Neuron (in vitro differentiated cells): ENCODE measurements around the gene SPRR2A.
"Not testable (repeated sequence)": the region's sequence is repeated elsewhere in the genome, so short reads cannot be mapped to it uniquely, and the experiment has no call there.

Source experiments
- H2AFZ ChIP-seq: one replicate; pipeline ENCODE4 v1.6.1; 2013; ENCODE audit warnings: low read depth, mild to moderate bottlenecking, inconsistent platforms, low read length, moderate library complexity
- H3K27me3 ChIP-seq: one replicate; pipeline ENCODE4 v1.6.1; 2013; ENCODE audit warnings: low read length; ENCODE audit not compliant: insufficient read depth
- H3K36me3 ChIP-seq: one replicate; pipeline ENCODE4 v1.6.1; 2013; ENCODE audit warnings: low read length; ENCODE audit not compliant: insufficient read depth
- H3K4me1 ChIP-seq: one replicate; pipeline ENCODE4 v1.6.1; 2013; ENCODE audit warnings: low read length; ENCODE audit not compliant: insufficient read depth
- H3K4me3 ChIP-seq: 2 replicates; pipeline ENCODE4 v1.5.1; 2013; ENCODE audit warnings: mild to moderate bottlenecking, low read length, moderate library complexity
- H3K9me3 ChIP-seq: one replicate; pipeline ENCODE4 v1.6.1; 2013; ENCODE audit warnings: low read length

SPRR2A gene

DNA sequence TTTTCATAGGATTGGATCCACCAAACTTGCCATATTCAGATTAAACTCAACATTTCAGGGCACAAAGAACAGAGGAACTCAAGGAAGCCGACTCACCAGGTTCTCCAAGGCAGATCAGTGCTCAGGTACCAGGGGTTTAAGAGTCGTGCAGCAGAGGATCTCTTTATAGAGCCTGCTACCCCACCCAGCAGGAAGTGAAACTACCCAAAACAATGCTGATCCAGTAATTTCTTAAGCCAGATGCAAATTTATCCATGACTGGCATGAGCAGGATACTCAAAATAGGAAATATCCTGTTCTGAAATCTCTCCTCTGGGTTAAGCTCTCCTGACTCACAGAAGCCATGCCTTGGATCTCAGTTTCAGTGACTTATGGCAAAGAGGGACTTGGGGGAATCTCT, at the start of gene SPRR2A:
Gene SPRR2A (minus strand): TSS at position 138 of the 400 bp plus-strand sequence. CDS start 777 bp downstream, outside the sequence.
- H2AFZ ChIP-seq = no peak within 1 kb of the TSS
- H3K27me3 ChIP-seq = no peaks in the 10 kb centered on the region
- no peaks in the 10 kb centered on the region for H3K9me3 ChIP-seq
- no peak within 1 kb of the TSS for H3K4me3 ChIP-seq
- no peaks in the 10 kb centered on the region for H3K4me1 ChIP-seq
- no peaks in the 10 kb centered on the region for H3K36me3 ChIP-seq

DNA sequence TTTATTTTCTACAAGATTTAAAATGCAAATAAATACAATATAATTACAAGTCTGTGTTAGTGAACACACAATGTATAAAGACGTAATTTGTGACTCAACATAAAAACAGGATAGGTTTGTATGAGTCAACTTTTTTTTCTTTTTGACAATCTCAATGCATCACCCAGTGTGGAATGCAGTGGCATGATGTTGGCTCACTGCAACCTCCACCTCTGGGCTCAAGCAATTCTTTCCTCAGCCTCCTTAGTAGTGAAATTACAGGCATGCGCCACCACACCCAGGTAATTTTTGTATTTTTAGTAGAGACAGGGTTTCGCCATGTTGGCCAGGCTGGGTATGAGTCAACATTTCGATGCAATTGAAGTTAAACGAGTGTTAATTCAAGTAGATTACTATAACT, 42.9 kb upstream of the SPRR2A start:
- no peaks in the 10 kb centered on the region for H3K4me1 ChIP-seq
- H2AFZ ChIP-seq = no peak overlapping the region
- H3K36me3 ChIP-seq = no peaks in the 10 kb centered on the region
- no peak overlapping the region for H3K4me3 ChIP-seq
- H3K27me3 ChIP-seq = no peaks in the 10 kb centered on the region
- H3K9me3 ChIP-seq = no peaks in the 10 kb centered on the region

DNA sequence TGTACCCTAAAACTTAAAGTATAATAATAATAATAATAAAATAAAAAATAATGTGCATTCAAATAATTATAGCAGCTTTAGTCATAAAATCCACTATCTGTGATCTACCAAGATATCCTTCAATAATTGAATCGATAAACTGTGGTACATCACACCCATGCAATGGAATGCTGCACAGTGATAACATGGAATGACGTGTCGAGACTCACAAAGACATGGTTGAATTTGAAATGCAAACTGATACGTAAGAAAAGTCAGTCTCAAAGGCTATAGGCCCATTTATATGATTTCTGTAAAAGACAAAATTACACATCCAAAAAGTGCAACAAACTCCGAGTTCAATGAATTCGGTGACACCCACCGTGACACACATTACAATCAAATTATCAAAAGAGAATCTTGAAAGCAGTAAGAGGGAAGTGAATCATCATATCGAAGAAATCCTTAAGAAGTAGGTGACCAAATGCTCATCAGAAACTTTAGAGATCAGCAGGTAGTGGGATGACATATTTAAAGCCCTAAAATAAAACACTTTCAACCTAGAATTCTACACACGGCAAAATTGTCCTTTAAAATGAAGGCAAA, 42.2 kb upstream of the SPRR2A start:
- H3K36me3 ChIP-seq = no peaks in the 10 kb centered on the region
- no peaks in the 10 kb centered on the region for H3K4me1 ChIP-seq
- no peak overlapping the region for H2AFZ ChIP-seq
- no peak overlapping the region for H3K4me3 ChIP-seq
- no peaks in the 10 kb centered on the region for H3K27me3 ChIP-seq
- H3K9me3 ChIP-seq = no peaks in the 10 kb centered on the region

DNA sequence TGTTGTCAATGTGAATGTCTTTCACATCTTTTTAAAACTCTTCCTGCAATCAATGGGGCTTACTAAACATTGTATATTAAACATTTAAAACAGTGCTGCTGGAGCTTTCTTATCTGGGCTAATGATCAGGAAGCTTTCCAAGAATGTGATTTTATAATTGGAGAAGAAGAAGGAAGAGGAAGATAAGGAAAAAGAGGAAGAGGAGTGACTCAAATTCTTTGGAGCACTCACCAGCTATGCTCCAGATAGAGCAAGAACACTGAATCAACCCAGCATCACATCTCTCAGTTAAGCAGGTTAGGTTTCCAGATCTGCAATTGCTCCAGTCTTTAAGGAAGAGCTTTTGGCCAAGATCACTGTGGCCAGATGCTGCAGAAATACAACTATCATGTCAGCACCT, 38.5 kb upstream of the SPRR2A start:
- no peak overlapping the region for H3K4me3 ChIP-seq
- H3K27me3 ChIP-seq = no peaks in the 10 kb centered on the region
- no peaks in the 10 kb centered on the region for H3K36me3 ChIP-seq
- H2AFZ ChIP-seq = no peak overlapping the region
- no peaks in the 10 kb centered on the region for H3K9me3 ChIP-seq
- no peaks in the 10 kb centered on the region for H3K4me1 ChIP-seq

DNA sequence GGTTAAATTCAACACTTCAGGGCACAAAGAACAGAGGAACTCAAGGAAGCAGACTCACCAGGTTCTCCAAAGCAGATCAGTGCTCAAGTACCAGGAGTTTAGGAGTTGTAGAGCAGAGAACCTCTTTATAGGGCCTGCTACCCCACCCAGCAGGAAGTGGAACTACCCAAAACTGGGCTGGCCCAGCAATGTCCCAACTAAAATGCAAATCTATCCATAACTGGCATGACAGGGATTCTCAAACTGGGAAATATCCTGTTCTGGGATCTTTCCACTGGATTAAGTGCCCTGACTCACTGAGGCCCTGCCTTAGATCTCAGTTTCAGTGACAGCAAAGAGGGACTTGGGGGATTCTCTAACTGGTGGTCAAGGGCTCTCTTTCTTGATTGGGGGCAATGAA, 37.1 kb upstream of the SPRR2A start, which contains the start of gene SPRR2E:
Gene SPRR2E (minus strand): TSS at position 101 of the 400 bp plus-strand sequence. CDS start 775 bp downstream, outside the sequence.
- Histone ChIP-seq H3K27me3 (no peaks in the 10 kb centered on the region), H3K4me1 (no peaks in the 10 kb centered on the region), H3K36me3 (no peaks in the 10 kb centered on the region), H2AFZ (no peak within 1 kb of the TSS), H3K9me3 (no peaks in the 10 kb centered on the region), H3K4me3 (no peak within 1 kb of the TSS)

DNA sequence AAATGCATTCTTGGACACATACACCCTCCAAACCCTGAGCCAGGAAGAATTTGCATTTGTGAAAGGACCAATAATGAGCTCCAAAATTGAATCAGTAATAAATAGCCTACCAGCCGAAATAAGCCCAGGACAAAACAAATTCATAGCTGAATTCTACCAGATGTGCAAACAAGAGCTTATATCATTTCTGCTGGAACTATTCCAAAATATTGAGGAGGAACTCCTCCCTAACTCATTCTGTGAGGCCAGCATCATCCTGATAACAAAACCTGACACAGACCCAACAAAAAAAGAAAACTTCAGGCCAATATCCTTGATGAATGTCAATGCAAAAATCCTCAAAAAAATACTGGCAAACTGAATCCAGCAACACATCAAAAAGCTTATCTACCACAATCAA, 30.3 kb upstream of the SPRR2A start:
- Histone ChIP-seq H3K4me1 (no peaks in the 10 kb centered on the region), H3K9me3 (no peaks in the 10 kb centered on the region), H3K27me3 (no peaks in the 10 kb centered on the region), H3K36me3 (no peaks in the 10 kb centered on the region), H2AFZ (no peak overlapping the region), H3K4me3 (no peak overlapping the region)

DNA sequence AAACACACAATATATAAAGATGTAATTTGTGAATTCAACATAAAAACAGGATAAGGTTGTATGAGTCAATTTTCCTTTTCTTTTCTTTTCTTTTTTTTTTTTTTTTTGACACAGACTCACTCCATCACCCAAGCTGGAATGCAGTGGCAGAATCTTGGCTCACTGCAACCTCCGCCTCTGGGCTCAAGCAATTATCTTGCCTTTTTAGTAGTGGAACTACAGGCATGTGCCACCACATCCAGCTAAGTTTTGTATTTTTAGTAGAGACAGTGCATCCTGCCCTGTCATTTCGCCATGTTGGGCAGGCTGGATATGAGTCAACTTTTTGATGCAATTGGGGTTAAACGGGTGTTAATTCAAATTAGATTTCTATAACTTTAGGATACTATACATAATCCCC, 24.4 kb upstream of the SPRR2A start:
- no peaks in the 10 kb centered on the region for H3K27me3 ChIP-seq
- no peaks in the 10 kb centered on the region for H3K36me3 ChIP-seq
- H3K4me1 ChIP-seq = no peaks in the 10 kb centered on the region
- no peak overlapping the region for H2AFZ ChIP-seq
- no peak overlapping the region for H3K4me3 ChIP-seq
- H3K9me3 ChIP-seq = no peaks in the 10 kb centered on the region

DNA sequence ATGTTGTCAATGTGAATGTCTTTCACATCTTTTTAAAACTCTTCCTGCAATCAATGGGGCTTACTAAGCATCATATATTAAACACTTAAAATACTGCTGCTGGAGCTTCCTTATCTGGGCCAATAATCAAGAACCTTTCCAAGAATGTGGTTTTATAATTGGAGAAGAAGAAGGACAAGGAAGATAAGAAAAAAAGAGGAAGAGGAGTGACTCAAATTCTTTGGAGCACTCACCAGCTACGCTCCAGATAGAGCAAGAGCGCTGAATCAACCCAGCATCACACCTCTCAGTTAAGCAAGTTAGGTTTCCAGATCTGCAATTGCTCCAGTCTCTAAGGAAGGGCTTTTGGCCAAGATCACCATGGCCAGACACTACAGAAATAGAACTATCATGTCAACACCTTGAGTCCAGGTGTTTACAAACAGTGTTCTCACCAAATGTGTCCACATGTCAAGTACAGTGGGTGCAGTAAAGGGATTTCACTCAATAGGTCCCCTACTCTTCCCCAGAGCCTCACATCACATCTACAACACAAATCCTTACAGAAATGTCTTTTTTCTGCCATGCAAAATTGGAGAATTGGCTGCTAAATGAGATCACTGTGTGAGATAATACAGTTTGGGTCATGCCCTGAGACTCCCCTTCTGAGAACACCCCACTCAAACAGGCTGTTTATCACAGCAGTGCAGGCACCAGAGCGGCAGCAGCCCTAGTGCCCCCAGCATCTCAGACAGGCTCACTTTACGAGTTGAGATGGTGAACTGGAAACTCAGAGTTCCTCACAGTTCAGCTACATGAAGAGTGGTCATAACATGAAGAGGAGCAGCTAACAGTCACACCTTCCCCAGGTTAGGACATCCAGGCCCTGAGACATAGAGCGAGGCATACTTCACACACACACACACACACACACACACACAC, 15.8 kb upstream of the SPRR2A start:
- Histone ChIP-seq H3K4me3 (no peak overlapping the region), H3K9me3 (no peaks in the 10 kb centered on the region), H3K36me3 (no peaks in the 10 kb centered on the region), H3K27me3 (no peaks in the 10 kb centered on the region), H3K4me1 (no peaks in the 10 kb centered on the region), H2AFZ (no peak overlapping the region)

DNA sequence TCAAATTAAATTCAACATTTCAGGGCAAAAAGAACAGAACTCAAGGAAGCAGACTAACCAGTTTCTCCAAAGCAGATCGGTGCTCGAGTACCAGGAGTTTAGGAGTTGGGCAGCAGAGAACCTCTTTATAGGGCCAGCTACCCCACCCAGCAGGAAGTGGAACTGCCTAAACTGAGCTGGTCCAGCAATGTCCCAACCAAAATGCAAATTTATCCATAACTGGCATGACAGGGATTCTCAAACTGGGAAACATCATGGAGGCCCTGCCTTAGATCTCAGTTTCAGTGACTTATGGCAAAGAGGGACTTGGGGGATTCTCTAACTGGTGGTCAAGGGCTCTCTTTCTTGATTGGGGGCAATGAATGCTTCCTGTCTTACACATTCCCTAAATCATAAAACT, 14.2 kb upstream of the SPRR2A start, which contains the start of gene SPRR2B:
Gene SPRR2B (minus strand): TSS at position 101 of the 400 bp plus-strand sequence. CDS start 772 bp downstream, outside the sequence.
- Histone ChIP-seq H3K36me3 (no peaks in the 10 kb centered on the region), H3K4me1 (no peaks in the 10 kb centered on the region), H3K9me3 (no peaks in the 10 kb centered on the region), H3K4me3 (no peak within 1 kb of the TSS), H2AFZ (no peak within 1 kb of the TSS), H3K27me3 (no peaks in the 10 kb centered on the region)

DNA sequence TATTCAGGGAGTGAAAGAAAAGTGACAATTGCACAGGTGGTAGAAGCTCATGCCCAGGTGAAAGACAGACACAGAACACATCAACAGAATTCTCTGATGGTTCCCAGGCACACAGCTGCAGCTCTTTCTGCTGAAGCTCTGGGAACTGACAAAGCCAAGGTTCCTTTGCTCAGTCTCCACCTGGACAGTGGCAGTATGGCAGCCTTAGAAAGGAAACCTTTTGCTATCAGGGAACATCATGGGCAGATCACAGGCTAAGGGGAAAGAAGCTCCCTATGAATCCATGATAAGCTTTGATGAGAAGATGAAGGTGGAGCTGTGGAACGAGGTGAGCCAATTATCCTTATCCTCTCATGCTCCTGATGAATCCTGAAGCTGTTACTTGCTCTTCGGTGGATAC, 12.9 kb upstream of the SPRR2A start:
- Histone ChIP-seq H2AFZ (no peak overlapping the region), H3K36me3 (no peaks in the 10 kb centered on the region), H3K4me1 (no peaks in the 10 kb centered on the region), H3K27me3 (no peaks in the 10 kb centered on the region), H3K4me3 (no peak overlapping the region), H3K9me3 (no peaks in the 10 kb centered on the region)

DNA sequence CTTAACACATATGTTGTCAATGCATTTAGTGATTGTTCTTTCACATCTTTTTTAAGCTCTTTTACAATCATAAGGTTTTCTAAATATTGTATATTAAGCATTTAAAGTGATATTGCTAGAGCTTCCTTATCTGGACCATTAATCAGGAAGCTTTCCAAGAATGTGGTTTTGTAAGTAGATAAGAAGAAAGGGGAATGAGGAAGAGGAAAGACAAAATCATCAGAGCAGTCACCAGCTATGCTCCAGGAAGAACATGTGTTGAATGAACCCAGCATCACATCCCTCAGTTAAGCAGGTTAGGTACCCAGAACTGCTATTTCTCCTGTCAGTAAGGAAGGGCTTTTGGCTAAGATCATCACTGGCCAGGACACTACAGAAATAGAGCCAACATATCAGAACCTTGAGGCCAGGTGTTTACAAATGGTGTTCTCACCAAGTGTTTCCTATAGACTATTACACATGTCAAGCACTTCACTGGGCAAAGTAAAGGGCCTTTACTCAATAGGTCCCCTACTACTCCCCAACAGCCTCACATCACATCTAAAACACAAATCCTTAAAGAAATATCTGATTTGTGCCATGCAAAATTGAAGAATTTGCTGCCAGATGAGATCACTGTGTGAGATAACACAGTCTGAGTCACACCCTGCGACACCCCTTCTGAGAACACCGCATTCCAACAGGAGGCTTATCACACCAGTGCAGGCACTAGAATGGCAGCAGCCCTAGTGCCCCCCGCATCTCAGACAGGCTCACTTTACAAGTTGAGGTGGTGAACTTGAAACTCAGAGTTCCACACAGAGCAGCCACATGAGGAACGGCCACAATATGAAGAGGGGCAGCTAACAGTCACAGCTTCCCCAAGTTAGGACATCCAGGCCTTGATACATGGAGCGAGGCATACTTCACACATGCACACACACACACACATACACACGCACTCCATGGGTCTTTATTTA, 1.8 kb upstream of the SPRR2A start:
- Histone ChIP-seq H3K4me1 (no peaks in the 10 kb centered on the region), H3K9me3 (no peaks in the 10 kb centered on the region), H3K4me3 (no peak overlapping the region), H2AFZ (no peak overlapping the region), H3K27me3 (no peaks in the 10 kb centered on the region), H3K36me3 (no peaks in the 10 kb centered on the region)

DNA sequence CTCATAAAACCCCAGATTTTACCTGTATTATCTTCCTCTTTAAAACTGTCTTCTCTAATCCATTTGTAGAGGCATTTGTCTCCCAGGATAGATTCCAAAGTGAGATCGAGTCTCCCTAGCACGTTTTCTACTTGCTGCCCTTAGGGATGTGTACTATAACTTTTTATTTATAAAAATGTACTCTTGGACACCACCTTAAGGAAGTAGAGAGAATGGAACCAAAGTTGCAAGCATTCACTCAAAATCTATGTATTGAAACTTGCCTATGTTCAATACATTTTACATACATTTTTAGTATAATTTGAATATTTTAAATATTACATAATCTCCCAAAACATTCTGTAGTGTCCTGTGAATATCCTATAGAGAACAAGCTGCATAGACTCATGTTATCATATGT, 842 bp upstream of the SPRR2A start:
- no peaks in the 10 kb centered on the region for H3K4me1 ChIP-seq
- H3K9me3 ChIP-seq = no peaks in the 10 kb centered on the region
- no peaks in the 10 kb centered on the region for H3K36me3 ChIP-seq
- H3K4me3 ChIP-seq = no peak overlapping the region
- H3K27me3 ChIP-seq = no peaks in the 10 kb centered on the region
- H2AFZ ChIP-seq = no peak overlapping the region

DNA sequence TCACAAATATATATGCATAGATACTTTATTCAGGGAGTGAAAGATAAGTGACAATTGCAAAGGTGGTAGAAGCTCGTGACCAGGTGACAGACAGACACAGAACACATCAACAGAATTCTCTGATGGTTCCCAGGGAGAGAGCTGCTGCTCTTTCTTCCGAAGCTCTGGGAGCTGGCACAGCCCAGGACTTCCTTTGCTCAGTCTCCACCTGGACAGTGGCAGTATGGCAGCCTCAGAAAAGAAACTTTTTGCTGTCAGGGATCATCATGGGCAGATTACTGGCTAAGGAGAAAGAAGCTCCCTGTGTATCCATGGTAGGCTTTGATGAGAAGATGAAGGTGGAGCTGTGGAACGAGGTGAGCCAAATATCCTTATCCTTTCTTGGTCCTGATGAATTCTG, 1.2 kb downstream of the SPRR2A start:
- not testable (repeated sequence) for H3K4me1 ChIP-seq, H3K4me3 ChIP-seq, H3K27me3 ChIP-seq, H3K36me3 ChIP-seq, H2AFZ ChIP-seq, H3K9me3 ChIP-seq
